Lung (tissue), 12 donors: ENCODE data around the gene ING5. TPM values are rescaled to one million over a fixed set of nuclear protein-coding genes. Genes with fewer than 3 reads are reported as not detected.

Experiments
- ATAC-seq: fragments of 200-7000 bp; cut with Tn5 transposase; one replicate; pipeline ENCODE4 v1.9.1; 2020; ENCODE audit warnings: moderate number of reproducible peaks; ENCODE audit not compliant: insufficient read depth, low FRiP score
- DNase-seq, 3 donors: peaks; one replicate each; pipeline ENCODE4 v3.0.0-alpha.2; 2013 to 2017
- H3K27ac ChIP-seq, 2 donors: one replicate each; pipeline ENCODE4 v1.5.1; 2013; ENCODE audit warnings: mild to moderate bottlenecking in 2 of 2, moderate library complexity in 2 of 2, control low read depth in 1 of 2, inconsistent platforms in 1 of 2, low read depth in 1 of 2, low read length in 1 of 2
- H3K27me3 ChIP-seq, 3 donors: one replicate each; pipeline ENCODE4 v1.5.1; 2013; ENCODE audit warnings: low read length in 2 of 3; ENCODE audit not compliant: control insufficient read depth in 3 of 3, insufficient read depth in 3 of 3
- H3K36me3 ChIP-seq, 4 donors: one replicate each; pipeline ENCODE4 v1.5.1; 2013; ENCODE audit warnings: low read length in 4 of 4, mild to moderate bottlenecking in 1 of 4, moderate library complexity in 1 of 4; ENCODE audit not compliant: control insufficient read depth in 4 of 4, insufficient read depth in 4 of 4
- H3K4me1 ChIP-seq, 5 donors: one replicate each; pipeline ENCODE4 v1.5.1; 2013; ENCODE audit warnings: low read length in 5 of 5, mild to moderate bottlenecking in 2 of 5, moderate library complexity in 1 of 5; ENCODE audit not compliant: control insufficient read depth in 5 of 5, insufficient read depth in 5 of 5
- H3K4me3 ChIP-seq: one replicate; pipeline ENCODE4 v1.5.1; 2013; ENCODE audit warnings: mild to moderate bottlenecking, control low read depth, moderate library complexity
- H3K9ac ChIP-seq, 2 donors: one replicate each; pipeline ENCODE4 v1.5.1; 2013; ENCODE audit warnings: low read length in 2 of 2, control low read depth in 1 of 2; ENCODE audit not compliant: insufficient read depth in 1 of 2
- H3K9me3 ChIP-seq, 4 donors: one replicate each; pipeline ENCODE4 v1.5.1; 2013; ENCODE audit warnings: low read length in 3 of 4, mild to moderate bottlenecking in 1 of 4, moderate library complexity in 1 of 4; ENCODE audit not compliant: control insufficient read depth in 4 of 4, insufficient read depth in 3 of 4
- CTCF ChIP-seq: IDR thresholded peaks from 2 replicates; pipeline ENCODE4 v1.5.1; 2012; ENCODE audit warnings: mild to moderate bottlenecking; ENCODE audit errors: control extremely low read depth, extremely low read depth
- WGBS, 2 donors: extraction: QIAGEN DNeasy Blood & Tissue Kit; methylation state at CpG; one replicate each; pipeline ENCODE4 v1.1.7; 2013; 5-methylcytosine and 5-hydroxymethylcytosine counted together
- polyA plus RNA-seq, 2 donors: library from polyadenylated mRNA; stranded (reverse); fragments of 200-250 nt; gene quantifications; one replicate each; pipeline ENCODE4 v1.2.1, GENCODE V29; 2013
- total RNA-seq, 2 donors: library from RNA; depleted of rRNA in 1 of 2; stranded (reverse); fragments of >200 nt in 1 of 2; gene quantifications; one replicate each; pipeline ENCODE4 v1.2.1, GENCODE V29; 2014 to 2021
- donor health status: control.
- donor health status: control.
- donor health status: Bipolar disorder and iron deficiency.
- donor health status: healthy.
- donor health status: DM: yes; HTN: yes; CAD: no.

Gene ING5
- total and polyA plus RNA-seq, 4 donors = 19.2 to 46.8 (median 31.1) TPM

GRCh38 chr2:241751776-241752175, 49.9 kb downstream of the ING5 start:
- Histone ChIP-seq H3K4me1 (peaks cover 0 to 3% (median 0%) of the 10 kb centered on the region in 5 donors), H3K27ac (no peak overlapping the region), H3K9me3 (no peaks in the 10 kb centered on the region), H3K27me3 (no peaks in the 10 kb centered on the region), H3K9ac (no peak overlapping the region), H3K36me3 (peaks cover 0 to 41% (median 9%) of the 10 kb centered on the region in 4 donors), H3K4me3 (no peak overlapping the region)
- DNase-seq = no peak
- 96 to 98% methylated on average over 18 of the region's 18 CpGs for WGBS, 2 donors
- no peak for ATAC-seq
- TF ChIP-seq CTCF = no peak

DNA sequence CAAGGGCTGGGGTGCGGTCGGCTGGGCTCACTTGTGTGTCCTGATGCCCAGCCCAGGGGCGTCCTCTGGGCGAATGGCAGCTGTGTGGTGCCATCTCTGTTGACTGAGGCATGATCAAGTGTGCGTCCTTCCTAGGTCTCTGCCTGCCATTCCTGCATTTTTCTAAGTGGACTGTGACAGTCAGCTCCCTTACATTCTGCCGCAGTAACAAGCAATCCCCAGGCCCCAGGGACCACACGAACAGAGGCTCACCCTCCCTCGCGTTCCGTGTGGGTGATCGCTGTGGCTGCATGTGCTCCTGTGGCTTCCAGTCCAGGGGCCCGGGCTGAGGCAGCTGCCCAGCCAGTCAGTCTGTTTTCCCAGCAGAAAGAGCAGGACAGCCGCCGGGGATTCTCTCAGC, 50.4 kb downstream of the ING5 start:
- 97% methylated on average over 14 of the region's 14 CpGs for WGBS, 2 donors
- H3K9ac ChIP-seq = no peak overlapping the region
- peaks cover 0 to 46% (median 10%) of the 10 kb centered on the region in 4 donors for H3K36me3 ChIP-seq
- ATAC-seq (no peak), DNase-seq (no peak)
- peaks cover 0 to 3% (median 0%) of the 10 kb centered on the region in 5 donors for H3K4me1 ChIP-seq
- no peak overlapping the region for H3K27ac ChIP-seq
- no peak overlapping the region for H3K4me3 ChIP-seq
- H3K27me3 ChIP-seq = no peaks in the 10 kb centered on the region
- no peaks in the 10 kb centered on the region for H3K9me3 ChIP-seq
- no peak for TF ChIP-seq CTCF

- no peak for ATAC-seq
- no peak for TF ChIP-seq CTCF
- 93 to 95% methylated on average over 21 of the region's 21 CpGs for WGBS, 2 donors
- Histone ChIP-seq H3K4me3 (no peak overlapping the region), H3K36me3 (peaks cover 0 to 46% (median 9%) of the 10 kb centered on the region in 4 donors), H3K9ac (no peak overlapping the region), H3K9me3 (no peaks in the 10 kb centered on the region), H3K27ac (no peak overlapping the region), H3K27me3 (no peaks in the 10 kb centered on the region), H3K4me1 (peaks cover 0 to 3% (median 0%) of the 10 kb centered on the region in 5 donors)
- no peak for DNase-seq
Observed at GRCh38 chr2:241752689-241753276, 50.9 kb downstream of the ING5 start.

GRCh38 chr2:241753493-241753892, 51.7 kb downstream of the ING5 start:
- DNase-seq (no peak), ATAC-seq (no peak)
- no peak for TF ChIP-seq CTCF
- Histone ChIP-seq H3K27ac (no peak overlapping the region), H3K4me3 (no peak overlapping the region), H3K9me3 (no peaks in the 10 kb centered on the region), H3K27me3 (no peaks in the 10 kb centered on the region), H3K9ac (no peak overlapping the region), H3K36me3 (peaks cover 0 to 45% (median 9%) of the 10 kb centered on the region in 4 donors), H3K4me1 (peaks cover 0 to 3% (median 0%) of the 10 kb centered on the region in 5 donors)
- 96 to 97% methylated on average over 17 of the region's 17 CpGs for WGBS, 2 donors
